Smooth muscle cell (in vitro differentiated cells): ENCODE results near the gene PLCB2. TPM values are rescaled to one million over a fixed set of nuclear protein-coding genes. Genes with fewer than 3 reads are reported as not detected.

ENCODE experiments used
- DNase-seq: peaks from one replicate; lab custom pipeline; 2025; ENCODE audit not compliant: unreplicated experiment; lab: John Stamatoyannopoulos, UW
- H2AFZ ChIP-seq: fragments of 200-600 bp; sonication (generic); 2 replicates; pipeline ENCODE4 v1.6.0; 2016; ENCODE audit warnings: antibody characterized with exemption, low read depth, mild to moderate bottlenecking
- H3F3A ChIP-seq: fragments of 200-600 bp; sonication (generic); 2 replicates; pipeline ENCODE4 v1.6.0; 2017; ENCODE audit warnings: antibody characterized with exemption, low read depth
- H3K27ac ChIP-seq: fragments of 200-600 bp; sonication (generic); 2 replicates; pipeline ENCODE4 v1.5.1; 2016; ENCODE audit warnings: low read depth, mild to moderate bottlenecking
- H3K27me3 ChIP-seq: fragments of 200-600 bp; sonication (generic); 2 replicates; pipeline ENCODE4 v1.6.1; 2016; ENCODE audit warnings: low read depth, mild to moderate bottlenecking
- H3K36me3 ChIP-seq: fragments of 200-600 bp; sonication (generic); 2 replicates; pipeline ENCODE4 v1.5.1; 2016; ENCODE audit warnings: low read depth
- H3K4me1 ChIP-seq: fragments of 200-600 bp; sonication (generic); 2 replicates; pipeline ENCODE4 v1.5.1; 2016; ENCODE audit warnings: low read depth
- H3K4me2 ChIP-seq: fragments of 200-600 bp; sonication (generic); 2 replicates; pipeline ENCODE4 v1.6.0; 2016; ENCODE audit warnings: mild to moderate bottlenecking
- H3K4me3 ChIP-seq: fragments of 200-600 bp; sonication (generic); 2 replicates; pipeline ENCODE4 v1.5.1; 2016; ENCODE audit warnings: mild to moderate bottlenecking
- H3K79me2 ChIP-seq: fragments of 200-600 bp; sonication (generic); 2 replicates; pipeline ENCODE4 v1.6.0; 2016; ENCODE audit warnings: low read depth, mild to moderate bottlenecking
- H3K9ac ChIP-seq: fragments of 200-600 bp; sonication (generic); 2 replicates; pipeline ENCODE4 v1.6.0; 2016; ENCODE audit warnings: low read depth
- H3K9me3 ChIP-seq: fragments of 200-600 bp; sonication (generic); replicated peaks from 2 replicates; pipeline ENCODE4 v1.5.1; 2016; ENCODE audit warnings: low read depth
- H4K20me1 ChIP-seq: fragments of 200-600 bp; sonication (generic); 2 replicates; pipeline ENCODE4 v1.6.0; 2016; ENCODE audit warnings: low read depth
- WGBS: methylation state at CpG from one replicate; pipeline ENCODE4 v1.1.7; 2016; ENCODE audit warnings: low lambda C conversion rate; 5-methylcytosine and 5-hydroxymethylcytosine counted together
- polyA plus RNA-seq: library from polyadenylated mRNA; unstranded; fragments of >200 nt; fragmentation: Nextera tagmentation; extraction: Ambion mirVana; gene quantifications from 2 replicates; pipeline ENCODE4 v1.2.1, GENCODE V29; 2016
- total RNA-seq: library from RNA; depleted of rRNA; stranded (reverse); fragments of >200 nt; gene quantifications from 2 replicates; pipeline ENCODE4 v1.2.3, GENCODE V29; 2014
- TF ChIP-seq, protein P1 (sequence below): fragments of 200-600 bp; sonication (generic); IDR thresholded peaks from 2 replicates; pipeline ENCODE4 v1.5.1; 2017; ENCODE audit warnings: borderline replicate concordance, mild to moderate bottlenecking, antibody characterized with exemption; ENCODE audit not compliant: insufficient read depth, poor library complexity, severe bottlenecking

PLCB2 gene
- total and polyA plus RNA-seq, 2 experiments from 2014 or later: 1.5 TPM; not detected in 1

DNA sequence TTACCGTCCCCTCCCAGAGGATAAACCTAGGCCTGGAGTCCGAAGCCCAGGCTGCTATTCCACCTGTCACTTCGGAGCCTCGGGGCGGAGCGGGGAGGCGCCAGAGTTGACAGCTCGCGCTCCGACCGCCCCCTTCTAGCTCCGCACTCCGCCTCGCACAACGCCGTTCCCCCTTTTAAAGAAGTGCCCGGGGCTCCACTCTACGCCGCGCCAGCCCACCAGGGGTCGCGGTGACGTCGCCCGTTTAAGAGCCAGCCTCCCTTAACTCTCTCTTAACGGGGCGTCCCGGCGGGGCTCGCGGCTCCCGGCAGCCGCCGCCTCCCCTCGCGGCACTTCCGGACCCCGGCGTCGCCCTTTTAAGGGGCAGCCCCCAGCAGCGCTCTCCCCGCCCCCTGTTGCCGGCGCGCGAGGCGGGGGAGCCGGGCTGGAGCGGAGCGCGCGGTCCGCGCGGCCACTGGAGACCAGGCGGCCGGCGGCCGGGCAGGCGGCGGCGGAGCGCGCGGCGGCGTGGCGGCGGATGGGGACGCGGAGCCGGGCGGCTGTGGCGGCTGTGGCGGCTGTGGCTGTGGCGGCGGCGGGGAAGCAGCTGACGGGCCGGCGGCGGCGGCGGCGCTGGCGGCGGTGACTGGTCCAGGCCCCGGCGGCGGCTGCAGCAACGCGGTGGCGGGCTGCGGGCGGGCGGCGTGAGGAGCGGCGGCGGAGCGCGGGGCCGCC is 15.7 kb upstream of the PLCB2 start, which contains the start of gene INAFM2:
Gene INAFM2 (plus strand): TSS at position 454 of the 714 bp plus-strand sequence. CDS start 364 bp downstream, outside the sequence.
- H3K79me2 ChIP-seq: peaks cover 23% of the 10 kb centered on the region
- no peak within 1 kb of the TSS for H3K27ac ChIP-seq
- H3K4me3 ChIP-seq: peak within 1 kb of the TSS; percentile 66
- TF ChIP-seq, protein P1, sequence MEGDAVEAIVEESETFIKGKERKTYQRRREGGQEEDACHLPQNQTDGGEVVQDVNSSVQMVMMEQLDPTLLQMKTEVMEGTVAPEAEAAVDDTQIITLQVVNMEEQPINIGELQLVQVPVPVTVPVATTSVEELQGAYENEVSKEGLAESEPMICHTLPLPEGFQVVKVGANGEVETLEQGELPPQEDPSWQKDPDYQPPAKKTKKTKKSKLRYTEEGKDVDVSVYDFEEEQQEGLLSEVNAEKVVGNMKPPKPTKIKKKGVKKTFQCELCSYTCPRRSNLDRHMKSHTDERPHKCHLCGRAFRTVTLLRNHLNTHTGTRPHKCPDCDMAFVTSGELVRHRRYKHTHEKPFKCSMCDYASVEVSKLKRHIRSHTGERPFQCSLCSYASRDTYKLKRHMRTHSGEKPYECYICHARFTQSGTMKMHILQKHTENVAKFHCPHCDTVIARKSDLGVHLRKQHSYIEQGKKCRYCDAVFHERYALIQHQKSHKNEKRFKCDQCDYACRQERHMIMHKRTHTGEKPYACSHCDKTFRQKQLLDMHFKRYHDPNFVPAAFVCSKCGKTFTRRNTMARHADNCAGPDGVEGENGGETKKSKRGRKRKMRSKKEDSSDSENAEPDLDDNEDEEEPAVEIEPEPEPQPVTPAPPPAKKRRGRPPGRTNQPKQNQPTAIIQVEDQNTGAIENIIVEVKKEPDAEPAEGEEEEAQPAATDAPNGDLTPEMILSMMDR: peak; percentile 67
- 3% methylated on average over 48 of the region's 103 CpGs for WGBS
- H3K4me2 ChIP-seq: peak within 1 kb of the TSS; percentile 94
- H3K27me3 ChIP-seq: no peaks in the 10 kb centered on the region
- H4K20me1 ChIP-seq: peaks cover 17% of the 10 kb centered on the region
- H3K9me3 ChIP-seq: no peaks in the 10 kb centered on the region
- H3F3A ChIP-seq: no peaks in the 10 kb centered on the region
- H3K36me3 ChIP-seq: no peaks in the 10 kb centered on the region
- DNase-seq: peak; percentile 75
- H2AFZ ChIP-seq: no peak within 1 kb of the TSS
- peaks cover 40% of the 10 kb centered on the region for H3K4me1 ChIP-seq
- H3K9ac ChIP-seq: peak within 1 kb of the TSS; percentile 69

DNA sequence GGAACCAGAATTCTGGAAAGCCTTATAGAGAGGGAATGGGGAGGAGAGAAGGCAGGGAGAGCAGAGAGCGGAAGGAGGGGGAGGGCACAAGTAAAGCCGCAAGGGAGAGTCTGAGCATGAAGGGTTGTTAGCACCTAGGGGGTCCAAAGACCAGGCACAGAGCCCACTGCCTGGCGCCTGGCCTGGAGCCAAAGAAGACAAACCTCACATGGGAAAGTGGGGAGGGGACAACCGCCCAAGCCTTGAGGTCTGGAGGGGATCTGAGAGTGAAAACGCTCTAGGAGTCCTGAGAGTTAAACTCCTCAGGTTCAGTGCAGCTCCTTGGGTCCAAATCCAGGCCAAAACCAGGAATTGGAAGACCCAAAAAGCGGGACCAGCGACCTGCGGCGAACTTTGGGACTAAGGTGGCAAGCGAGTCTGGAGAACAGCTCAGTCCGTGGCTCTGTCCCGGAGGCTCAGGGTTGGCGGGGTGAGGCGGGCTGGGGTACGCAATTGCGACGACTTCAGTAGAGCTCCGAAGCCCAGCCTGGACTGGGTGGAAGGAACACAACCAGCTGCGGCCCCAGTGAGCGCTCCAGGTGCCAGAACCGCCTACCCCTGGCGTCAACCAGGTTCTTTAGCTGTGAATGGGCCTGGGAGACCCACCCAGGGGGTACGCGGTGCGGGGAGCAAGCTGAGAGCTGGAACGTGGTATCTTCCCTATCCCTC is 14.9 kb upstream of the PLCB2 start:
- Histone ChIP-seq H3K4me1 (peaks cover 33% of the 10 kb centered on the region), H3F3A (no peaks in the 10 kb centered on the region), H4K20me1 (peaks cover 17% of the 10 kb centered on the region), H3K36me3 (no peaks in the 10 kb centered on the region), H3K4me2 (peak overlapping the region; percentile 84), H3K9me3 (no peaks in the 10 kb centered on the region), H3K27me3 (peaks cover 2% of the 10 kb centered on the region), H3K79me2 (peaks cover 23% of the 10 kb centered on the region), H3K27ac (no peak overlapping the region), H3K9ac (no peak overlapping the region), H2AFZ (no peak overlapping the region), H3K4me3 (peak overlapping the region; percentile 53)
- 23% methylated on average over 25 of the region's 26 CpGs for WGBS
- TF ChIP-seq, protein P1: no peak
- no peak for DNase-seq

DNA sequence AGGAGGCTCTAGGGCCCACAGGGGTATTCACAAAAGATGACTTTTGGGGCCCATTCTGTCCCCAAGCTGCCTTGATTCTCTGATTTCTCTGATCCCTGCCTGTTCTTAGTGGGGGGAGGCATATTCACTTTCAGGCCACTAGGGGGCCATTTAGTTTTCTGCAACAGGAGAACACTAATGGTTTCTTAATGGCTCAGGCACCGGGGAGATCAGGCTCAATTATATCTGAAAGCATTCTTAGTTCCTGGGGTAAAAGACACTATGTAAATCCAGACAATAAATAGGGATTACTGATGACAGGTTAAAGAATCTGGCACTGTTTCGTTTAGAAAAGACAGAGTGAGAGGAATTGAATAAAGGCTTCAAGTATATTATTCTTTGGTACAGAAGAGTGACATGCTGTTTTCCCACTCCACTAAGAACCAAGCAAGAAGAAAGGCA is 13.2 kb upstream of the PLCB2 start:
- Histone ChIP-seq H3K4me3 (no peak overlapping the region), H2AFZ (no peak overlapping the region), H3F3A (no peaks in the 10 kb centered on the region), H3K79me2 (peaks cover 14% of the 10 kb centered on the region), H3K27me3 (peaks cover 17% of the 10 kb centered on the region), H3K4me2 (no peak overlapping the region), H3K27ac (no peak overlapping the region), H4K20me1 (peaks cover 11% of the 10 kb centered on the region), H3K4me1 (peaks cover 15% of the 10 kb centered on the region), H3K9me3 (no peaks in the 10 kb centered on the region), H3K36me3 (no peaks in the 10 kb centered on the region), H3K9ac (no peak overlapping the region)
- TF ChIP-seq, protein P1: peak; percentile 85
- no peak for DNase-seq
- WGBS: 0% methylated on average over 2 of the region's 2 CpGs
